ENCODE data around the gene TMEM271.

TMEM271 gene

GRCh38 chr4:602559-602942, 26.5 kb upstream of the TMEM271 start:
- DNase-seq (ENCODE audit: low read depth): peak; percentile 45
- TF ChIP-seq CTCF (IDR thresholded peaks at IDR 0.05; ENCODE audit: low read depth, low read length) (peak; percentile 57), MYC (IDR thresholded peaks at IDR 0.05; ENCODE audit: low read depth, low read length) (no peak), MAX (IDR thresholded peaks at IDR 0.05; ENCODE audit: low read depth, low read length) (no peak)
- no peak overlapping the region for H3K4me3 ChIP-seq (ENCODE audit: low read depth, low read length)

- DNase-seq (ENCODE audit: low read depth): no peak
- H3K4me3 ChIP-seq (ENCODE audit: low read depth, low read length): no peak overlapping the region
These were observed 25.8 kb upstream of the TMEM271 start for GRCh38 chr4:601612-602558.

GRCh38 chr4:600850-601515, 24.9 kb upstream of the TMEM271 start:
- TF ChIP-seq MAX (IDR thresholded peaks at IDR 0.05; ENCODE audit: low read depth, low read length) (no peak), POLR2A (IDR thresholded peaks at IDR 0.05; ENCODE audit: extremely low read depth, insufficient read length) (no peak), CTCF (IDR thresholded peaks at IDR 0.05; ENCODE audit: low read depth, low read length) (no peak), MYC (IDR thresholded peaks at IDR 0.05; ENCODE audit: low read depth, low read length) (no peak)
- DNase-seq (ENCODE audit: low read depth): no peak
- H3K4me3 ChIP-seq (ENCODE audit: low read depth, low read length): no peak overlapping the region

More at GRCh38 chr4:601612-602558, 25.8 kb upstream of the TMEM271 start:
- no peak for TF ChIP-seq MYC (IDR thresholded peaks at IDR 0.05; ENCODE audit: low read depth, low read length)
- TF ChIP-seq MAX (IDR thresholded peaks at IDR 0.05; ENCODE audit: low read depth, low read length): no peak
- TF ChIP-seq CTCF (IDR thresholded peaks at IDR 0.05; ENCODE audit: low read depth, low read length): no peak
- no peak for TF ChIP-seq POLR2A (IDR thresholded peaks at IDR 0.05; ENCODE audit: extremely low read depth, insufficient read length)

GRCh38 chr4:600166-600565, 24.1 kb upstream of the TMEM271 start:
- DNase-seq (ENCODE audit: low read depth): no peak
- TF ChIP-seq POLR2A (IDR thresholded peaks at IDR 0.05; ENCODE audit: extremely low read depth, insufficient read length) (no peak), MAX (IDR thresholded peaks at IDR 0.05; ENCODE audit: low read depth, low read length) (no peak), CTCF (IDR thresholded peaks at IDR 0.05; ENCODE audit: low read depth, low read length) (no peak), MYC (IDR thresholded peaks at IDR 0.05; ENCODE audit: low read depth, low read length) (no peak)
- no peak overlapping the region for H3K4me3 ChIP-seq (ENCODE audit: low read depth, low read length)

GRCh38 chr4:598925-599324, 22.8 kb upstream of the TMEM271 start:
- TF ChIP-seq POLR2A (IDR thresholded peaks at IDR 0.05; ENCODE audit: extremely low read depth, insufficient read length): no peak
- TF ChIP-seq MAX (IDR thresholded peaks at IDR 0.05; ENCODE audit: low read depth, low read length): no peak
- TF ChIP-seq CTCF (IDR thresholded peaks at IDR 0.05; ENCODE audit: low read depth, low read length): no peak
- no peak for TF ChIP-seq MYC (IDR thresholded peaks at IDR 0.05; ENCODE audit: low read depth, low read length)
- no peak overlapping the region for H3K4me3 ChIP-seq (ENCODE audit: low read depth, low read length)
- DNase-seq (ENCODE audit: low read depth): no peak

Data from NB4 (cell line).